Osteoblast (primary cell): Measurements from ENCODE around the gene MEF2D. TPM values are rescaled to one million over a fixed set of nuclear protein-coding genes. Genes with fewer than 3 reads are reported as not detected.

Experiments
- DNase-seq: peaks from one replicate; pipeline ENCODE4 v3.0.0; 2011; ENCODE audit warnings: low spot score, mixed read lengths; ENCODE audit not compliant: insufficient read length; ENCODE audit errors: missing footprints
- H2AFZ ChIP-seq: 2 replicates; pipeline ENCODE4 v1.6.0; 2011; ENCODE audit warnings: mild to moderate bottlenecking, low read length
- H3K27ac ChIP-seq: 2 replicates; pipeline ENCODE4 v1.5.1; 2011; ENCODE audit warnings: mild to moderate bottlenecking, low read depth, low read length, moderate library complexity
- H3K27me3 ChIP-seq: 2 replicates; pipeline ENCODE4 v1.6.0; 2012; ENCODE audit warnings: mild to moderate bottlenecking, control low read depth, inconsistent platforms, low read length, moderate library complexity; ENCODE audit not compliant: insufficient read depth
- H3K36me3 ChIP-seq: 2 replicates; pipeline ENCODE4 v1.5.1; 2011; ENCODE audit warnings: mild to moderate bottlenecking, low read length, control low read depth, moderate library complexity; ENCODE audit not compliant: insufficient read depth
- H3K4me1 ChIP-seq: 2 replicates; pipeline ENCODE4 v1.5.1; 2011; ENCODE audit warnings: mild to moderate bottlenecking, low read length, control low read depth, moderate library complexity; ENCODE audit not compliant: insufficient read depth
- H3K4me2 ChIP-seq: 2 replicates; pipeline ENCODE4 v1.6.0; 2011; ENCODE audit warnings: mild to moderate bottlenecking, low read length; ENCODE audit not compliant: insufficient read depth
- H3K4me3 ChIP-seq: fragments of 200-600 bp; sonication (generic); 3 replicates; pipeline ENCODE4 v1.5.1; 2012; ENCODE audit warnings: mild to moderate bottlenecking, low read length, inconsistent platforms; ENCODE audit not compliant: insufficient read depth
- H3K79me2 ChIP-seq: 2 replicates; pipeline ENCODE4 v1.6.0; 2012; ENCODE audit warnings: mild to moderate bottlenecking, low read length, control low read depth, inconsistent platforms; ENCODE audit not compliant: insufficient read depth
- H3K9me3 ChIP-seq: 2 replicates; pipeline ENCODE4 v1.5.1; 2011; ENCODE audit warnings: low read depth, low read length, control low read depth
- H4K20me1 ChIP-seq: 2 replicates; pipeline ENCODE4 v1.6.0; 2012; ENCODE audit warnings: mild to moderate bottlenecking, low read length, control low read depth; ENCODE audit not compliant: insufficient read depth
- CTCF ChIP-seq: IDR thresholded peaks from 2 replicates; pipeline ENCODE4 v1.5.1; 2011; ENCODE audit warnings: mild to moderate bottlenecking, low read depth, low read length, moderate library complexity; ENCODE audit errors: extremely low read depth
- total RNA-seq: library from RNA; depleted of rRNA; stranded (reverse); fragments of >200 nt; gene quantifications from 2 replicates; pipeline ENCODE4 v1.2.3, GENCODE V29; 2012

Gene MEF2D
- total RNA-seq, 1 donor: 14.1 TPM

DNA sequence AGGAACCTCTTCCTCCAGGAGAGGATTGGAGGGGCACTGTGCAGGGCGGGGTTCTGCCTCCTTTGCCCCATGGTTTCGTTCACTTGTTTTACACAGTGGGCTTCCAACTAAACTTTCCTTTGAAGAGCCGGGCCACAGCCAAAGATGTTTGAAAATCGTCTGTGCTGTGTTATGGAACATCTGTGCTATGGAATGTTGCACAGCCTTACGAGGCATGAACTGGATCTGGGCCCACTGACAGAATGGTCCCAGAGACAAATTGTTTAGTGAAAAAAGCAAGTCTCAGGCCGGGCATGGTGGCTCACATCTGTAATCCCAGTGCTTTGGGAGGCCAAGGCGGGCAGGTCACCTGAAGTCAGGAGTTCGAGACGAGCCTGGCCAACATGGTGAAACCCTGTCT, 12.6 kb upstream of the MEF2D start:
- H3K9me3 ChIP-seq: no peaks in the 10 kb centered on the region
- H3K79me2 ChIP-seq: no peaks in the 10 kb centered on the region
- no peak for DNase-seq
- H3K36me3 ChIP-seq: no peaks in the 10 kb centered on the region
- peaks cover 15% of the 10 kb centered on the region for H3K4me1 ChIP-seq
- H4K20me1 ChIP-seq: no peaks in the 10 kb centered on the region
- no peak overlapping the region for H2AFZ ChIP-seq
- no peak overlapping the region for H3K4me3 ChIP-seq
- H3K4me2 ChIP-seq: no peak overlapping the region
- no peak for TF ChIP-seq CTCF
- H3K27ac ChIP-seq: no peak overlapping the region
- no peaks in the 10 kb centered on the region for H3K27me3 ChIP-seq

DNA sequence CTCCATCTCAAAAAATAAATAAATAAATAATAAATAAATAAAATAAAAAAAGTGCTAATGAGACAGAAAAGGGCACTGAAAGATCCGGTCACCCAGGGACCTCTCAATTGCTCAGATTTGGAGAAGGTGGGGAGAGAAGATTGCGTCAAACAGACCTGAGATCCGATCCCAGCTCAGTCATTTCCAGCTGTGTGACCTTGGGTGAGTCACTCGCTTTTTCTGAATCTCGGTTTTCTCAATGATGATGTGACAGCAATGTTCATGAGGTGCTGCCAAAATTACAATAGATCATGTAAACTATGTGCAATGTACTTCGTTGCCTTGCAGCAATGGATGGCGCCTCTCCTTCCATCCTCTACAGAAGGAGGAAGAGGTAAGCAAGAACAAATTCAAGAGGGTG, 11.1 kb upstream of the MEF2D start:
- Histone ChIP-seq H3K79me2 (no peaks in the 10 kb centered on the region), H3K36me3 (no peaks in the 10 kb centered on the region), H3K4me3 (no peak overlapping the region), H3K9me3 (no peaks in the 10 kb centered on the region), H4K20me1 (no peaks in the 10 kb centered on the region), H3K4me2 (no peak overlapping the region), H3K27me3 (no peaks in the 10 kb centered on the region), H3K27ac (no peak overlapping the region), H3K4me1 (peaks cover 18% of the 10 kb centered on the region), H2AFZ (no peak overlapping the region)
- TF ChIP-seq CTCF: no peak
- DNase-seq: no peak

GRCh38 chr1:156510709-156511108, 10.1 kb upstream of the MEF2D start:
- Histone ChIP-seq H4K20me1 (no peaks in the 10 kb centered on the region), H3K79me2 (no peaks in the 10 kb centered on the region), H3K27ac (no peak overlapping the region), H3K4me1 (peaks cover 18% of the 10 kb centered on the region), H2AFZ (peak overlapping the region; percentile 91), H3K36me3 (no peaks in the 10 kb centered on the region), H3K9me3 (no peaks in the 10 kb centered on the region), H3K4me2 (peak overlapping the region; percentile 77), H3K4me3 (peak overlapping the region; percentile 52), H3K27me3 (no peaks in the 10 kb centered on the region)
- TF ChIP-seq CTCF: no peak
- peak; percentile 79 for DNase-seq

- no peak for TF ChIP-seq CTCF
- Histone ChIP-seq H3K4me2 (no peak overlapping the region), H3K27ac (no peak overlapping the region), H2AFZ (no peak overlapping the region), H3K27me3 (no peaks in the 10 kb centered on the region), H3K36me3 (no peaks in the 10 kb centered on the region), H3K4me1 (peaks cover 24% of the 10 kb centered on the region), H3K79me2 (no peaks in the 10 kb centered on the region), H3K9me3 (no peaks in the 10 kb centered on the region), H4K20me1 (no peaks in the 10 kb centered on the region), H3K4me3 (no peak overlapping the region)
- no peak for DNase-seq
Observed at GRCh38 chr1:156509424-156510034, 9.0 kb upstream of the MEF2D start.
